GM12878 (cell line): ENCODE measurements around the gene MAP4K4.

Experiments used
- CHD1 ChIP-seq: IDR thresholded peaks from 2 replicates; pipeline ENCODE4 v1.6.1; 2012; ENCODE audit warnings: low read depth, low read length, improper control_type of control experiment
- CTCF ChIP-seq, 3 experiments: IDR thresholded peaks in 2 of 3; conservative IDR thresholded peaks in 1 of 3; 2 replicates each; pipeline ENCODE4 v1.5.1; 2011; ENCODE audit warnings: low read depth in 3 of 3, low read length in 3 of 3, mild to moderate bottlenecking in 3 of 3, control low read depth in 2 of 3, moderate library complexity in 2 of 3, inconsistent platforms in 1 of 3, mixed read lengths in 1 of 3; ENCODE audit not compliant: control insufficient read depth in 2 of 3, insufficient read depth in 1 of 3; ENCODE audit errors: extremely low read depth in 1 of 3
- EZH2 ChIP-seq: IDR thresholded peaks from 2 replicates; pipeline ENCODE4 v1.6.1; 2012; ENCODE audit warnings: low read depth, mild to moderate bottlenecking, control low read depth, inconsistent platforms, low read length, borderline replicate concordance; ENCODE audit not compliant: control insufficient read depth
- IRF3 ChIP-seq: fragments of 450-650 bp; IDR thresholded peaks from 2 replicates; pipeline ENCODE4 v1.6.1; 2014; ENCODE audit warnings: mild to moderate bottlenecking
- MAX ChIP-seq: IDR thresholded peaks from 2 replicates; pipeline ENCODE4 v1.6.1; 2012; ENCODE audit warnings: low read depth, low read length, improper control_type of control experiment
- PRDM15 ChIP-seq: fragments of 450-650 bp; formaldehyde crosslinking; IDR thresholded peaks from 2 replicates; pipeline ENCODE4 v1.4.0; 2020; ENCODE audit warnings: mild to moderate bottlenecking, moderate library complexity
- RAD21 ChIP-seq: IDR thresholded peaks from 2 replicates; pipeline ENCODE4 v1.6.1; 2011; ENCODE audit warnings: mild to moderate bottlenecking, low read depth, low read length, moderate library complexity; ENCODE audit not compliant: insufficient read depth
- REST ChIP-seq: IDR thresholded peaks from 2 replicates; pipeline ENCODE4 v1.6.1; 2012; ENCODE audit warnings: mild to moderate bottlenecking, low read depth, low read length
- SP1 ChIP-seq: IDR thresholded peaks from one replicate; pipeline ENCODE4 v1.6.1; 2011; ENCODE audit warnings: low read depth, low read length
- STAT3 ChIP-seq: IDR thresholded peaks from 2 replicates; pipeline ENCODE4 v1.6.1; 2011; ENCODE audit warnings: low read depth, low read length, improper control_type of control experiment
- TAF1 ChIP-seq: IDR thresholded peaks from 2 replicates; pipeline ENCODE4 v1.6.1; 2011; ENCODE audit warnings: mild to moderate bottlenecking, low read depth, low read length, borderline replicate concordance
- ZNF687 ChIP-seq: fragments of 450-650 bp; IDR thresholded peaks from 2 replicates; pipeline ENCODE4 v1.6.1; 2017; ENCODE audit warnings: mild to moderate bottlenecking, moderate library complexity

- TF ChIP-seq EZH2 (no peak), CTCF (IDR thresholded peaks at IDR 0.05 in 2 of 3, conservative IDR thresholded peaks at IDR 0.05 in 1 of 3; ENCODE audit: control insufficient read depth in 2 of 3, extremely low read depth in 1 of 3, insufficient read depth in 1 of 3, low read depth in 3 of 3, low read length in 3 of 3) (no peak), SP1 (no peak), ZNF687 (no peak), IRF3 (no peak), TAF1 (no peak), PRDM15 (CRISPR knock-in tag) (no peak), RAD21 (no peak), REST (no peak), STAT3 (no peak), MAX (no peak), CHD1 (no peak)
Observed at GRCh38 chr2:101808006-101808562, 110.6 kb downstream of the MAP4K4 start.
